SK-N-DZ (cell line): ENCODE results near the gene NXT2. TPM values are rescaled to one million over a fixed set of nuclear protein-coding genes. Genes with fewer than 3 reads are reported as not detected.
A peak's percentile ranks its signal among the peaks of the same experiment; 100 is the strongest.
"Not testable (repeated sequence)": the region's sequence is repeated elsewhere in the genome, so short reads cannot be mapped to it uniquely, and the experiment has no call there.

Source experiments
- DNase-seq: peaks from one replicate; pipeline ENCODE4 v3.0.0-alpha.2; 2015; ENCODE audit warnings: low spot score
- polyA plus RNA-seq, 2 experiments: library from polyadenylated mRNA; depleted of rRNA; stranded (reverse); fragments of >200 nt; gene quantifications; 2 replicates each; pipeline ENCODE4 v1.2.3, GENCODE V29; 2014

The NXT2 gene
- polyA plus RNA-seq (2014; cell fraction: cytosol; rRNA removed) = 12.3 and 12.6 TPM in 2 replicates
- polyA plus RNA-seq (2014; cell fraction: nucleus; rRNA removed) = 4.2 and 7.1 TPM in 2 replicates

GRCh38 chrX:109536439-109537323 lies at the start of gene NXT2:
Gene NXT2 (plus strand): TSS chrX:109536844. CDS start chrX:109537007, 163 bp downstream.
- peak; percentile 88 for DNase-seq

- no peak for DNase-seq
Measured at GRCh38 chrX:109487640-109488039, 49.0 kb upstream of the NXT2 start.

- DNase-seq = no peak
Measured at GRCh38 chrX:109489174-109489573, 47.5 kb upstream of the NXT2 start.

- no peak for DNase-seq
Measured at GRCh38 chrX:109498434-109498833, 38.2 kb upstream of the NXT2 start.

- DNase-seq = no peak
Measured at GRCh38 chrX:109501176-109501575, 35.5 kb upstream of the NXT2 start.

- DNase-seq = no peak
Measured at GRCh38 chrX:109508915-109509314, 27.7 kb upstream of the NXT2 start.

GRCh38 chrX:109511113-109511512 lies 25.5 kb upstream of the NXT2 start:
- no peak for DNase-seq

GRCh38 chrX:109519001-109519400 lies 17.6 kb upstream of the NXT2 start:
- DNase-seq = no peak

- DNase-seq = no peak
Measured at GRCh38 chrX:109533005-109533404, 3.6 kb upstream of the NXT2 start.

GRCh38 chrX:109533631-109534030 lies 3.0 kb upstream of the NXT2 start:
- no peak for DNase-seq

- no peak for DNase-seq
Measured at GRCh38 chrX:109534933-109535332, 1.7 kb upstream of the NXT2 start.

GRCh38 chrX:109535578-109535977 lies 1.1 kb upstream of the NXT2 start:
- DNase-seq = no peak

- DNase-seq = no peak
Measured at GRCh38 chrX:109537324-109537665, 651 bp downstream of the NXT2 start.

- not testable (repeated sequence) for DNase-seq
Measured at GRCh38 chrX:109539007-109539406, 2.4 kb downstream of the NXT2 start.

GRCh38 chrX:109553862-109554261 lies 17.2 kb downstream of the NXT2 start:
- DNase-seq = no peak

GRCh38 chrX:109576083-109576482 lies 39.4 kb downstream of the NXT2 start:
- DNase-seq = not testable (repeated sequence)

- no peak for DNase-seq
Measured at GRCh38 chrX:109577055-109577454, 40.4 kb downstream of the NXT2 start.

- no peak for DNase-seq
Measured at GRCh38 chrX:109578916-109579315, 42.3 kb downstream of the NXT2 start.

GRCh38 chrX:109585488-109585887 lies 48.8 kb downstream of the NXT2 start:
- no peak for DNase-seq

GRCh38 chrX:109590176-109590575 lies 53.5 kb downstream of the NXT2 start:
- no peak for DNase-seq
